NCI-H2107 treated with DMSO at 0.1 percent for 48 hours (cell line): ENCODE measurements around the gene OR2F1.
A peak's percentile ranks its signal among the peaks of the same experiment; 100 is the strongest.

ENCODE experiments used
- DNase-seq: peaks from one replicate; lab custom pipeline; 2025; ENCODE audit not compliant: unreplicated experiment; lab: John Stamatoyannopoulos, UW

Gene OR2F1, protein sequence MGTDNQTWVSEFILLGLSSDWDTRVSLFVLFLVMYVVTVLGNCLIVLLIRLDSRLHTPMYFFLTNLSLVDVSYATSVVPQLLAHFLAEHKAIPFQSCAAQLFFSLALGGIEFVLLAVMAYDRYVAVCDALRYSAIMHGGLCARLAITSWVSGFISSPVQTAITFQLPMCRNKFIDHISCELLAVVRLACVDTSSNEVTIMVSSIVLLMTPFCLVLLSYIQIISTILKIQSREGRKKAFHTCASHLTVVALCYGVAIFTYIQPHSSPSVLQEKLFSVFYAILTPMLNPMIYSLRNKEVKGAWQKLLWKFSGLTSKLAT

DNA sequence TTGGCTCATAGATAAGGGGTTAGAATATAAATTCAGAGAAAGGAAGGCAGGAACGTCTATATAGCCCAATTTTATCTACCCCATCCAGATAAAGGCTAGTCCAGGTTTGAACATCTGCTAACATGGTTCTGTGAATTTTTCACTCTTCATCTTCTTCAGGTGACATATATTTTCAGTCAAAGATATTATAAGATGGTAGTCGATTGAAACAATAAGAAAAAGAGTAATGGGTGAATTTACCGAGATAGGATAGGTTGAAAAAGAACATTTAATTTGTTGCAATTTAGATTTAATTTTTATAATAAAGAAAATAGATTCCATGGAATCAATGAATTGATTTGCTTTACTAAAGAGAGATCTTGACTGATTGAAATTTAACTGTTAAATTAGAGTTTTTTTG is at the start of gene OR2F1:
OR2F1 (plus strand) TSS at position 301 of the 400 bp plus-strand sequence. CDS start 5,127 bp downstream, outside the sequence.
- no peak for DNase-seq

DNA sequence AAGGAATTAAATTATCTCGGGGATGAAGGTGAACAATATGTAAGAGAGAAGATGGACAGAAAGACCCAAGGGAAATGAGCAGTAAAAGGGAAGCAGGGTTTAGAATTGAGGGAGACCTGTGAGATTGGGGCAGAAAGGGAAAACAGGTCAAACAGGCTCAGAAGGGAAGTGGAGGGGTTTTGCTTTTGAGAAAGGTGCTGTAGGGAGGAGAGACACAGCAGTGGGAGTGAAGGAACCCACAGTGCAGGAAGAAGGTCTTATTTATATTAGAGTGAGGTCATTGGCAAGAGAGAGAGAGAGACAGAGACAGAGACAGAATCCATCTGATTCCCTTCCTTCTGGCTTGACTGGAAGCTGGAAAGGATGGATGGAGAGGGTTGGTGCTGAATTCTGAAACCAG is 49.1 kb upstream of the OR2F1 start:
- DNase-seq: no peak

DNA sequence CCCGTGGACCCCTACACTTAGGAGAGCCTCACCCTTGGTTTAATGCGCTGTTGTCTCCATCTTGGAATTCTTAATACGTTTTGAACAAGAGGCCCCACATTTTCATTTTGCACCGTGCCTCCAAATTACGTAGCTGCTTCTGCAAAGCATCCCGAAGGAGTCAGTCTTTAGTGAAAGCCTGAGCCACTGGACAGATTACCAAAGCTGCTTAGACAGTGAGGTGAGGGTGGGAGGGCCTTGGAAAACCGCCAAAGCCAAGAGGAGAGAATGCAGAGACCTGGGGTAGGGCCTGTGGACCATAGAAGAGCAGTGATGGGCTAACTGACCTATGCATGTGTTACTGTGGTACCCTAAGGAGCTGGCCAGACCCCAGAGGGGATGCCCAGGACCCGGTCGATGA is 48.5 kb upstream of the OR2F1 start:
- no peak for DNase-seq

DNA sequence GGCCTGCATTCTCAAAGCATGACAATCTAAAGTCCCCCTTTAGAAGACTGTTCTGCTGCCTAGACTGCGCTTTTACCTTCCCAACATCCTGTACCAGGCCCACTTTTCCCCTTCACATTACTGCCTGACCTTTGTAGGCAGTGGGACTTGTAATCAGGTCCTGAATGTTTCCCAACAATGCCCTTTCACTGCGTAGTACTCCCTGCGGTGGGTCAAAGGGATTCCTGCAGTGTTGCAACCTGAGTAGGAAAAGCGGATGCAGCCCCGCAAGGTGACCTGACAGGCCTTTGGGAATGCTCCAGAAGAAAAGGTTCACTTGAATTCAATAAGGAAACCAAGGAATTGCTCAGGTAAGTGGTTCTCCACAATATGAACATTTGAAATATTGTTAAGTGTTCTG is 47.7 kb upstream of the OR2F1 start:
- peak; percentile 23 for DNase-seq

DNA sequence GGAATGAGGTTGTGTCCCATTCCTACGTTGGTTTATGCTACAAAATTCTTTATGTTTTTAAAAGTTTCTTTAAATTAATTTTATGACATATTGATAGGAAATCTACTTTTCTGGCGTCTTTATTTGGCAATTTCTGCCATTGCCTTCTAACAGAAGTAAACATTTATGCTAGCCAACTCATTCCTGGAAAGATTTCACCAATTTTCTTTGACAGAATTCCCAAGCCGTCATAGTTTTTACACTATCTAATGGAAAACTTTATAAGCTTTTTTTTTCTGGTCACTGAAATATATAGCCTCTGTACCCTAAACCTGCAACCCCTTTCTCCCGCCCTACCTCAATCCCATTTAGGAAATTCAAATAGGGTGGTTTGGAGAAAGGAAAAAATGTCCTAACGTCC is 46.5 kb upstream of the OR2F1 start:
- no peak for DNase-seq

DNA sequence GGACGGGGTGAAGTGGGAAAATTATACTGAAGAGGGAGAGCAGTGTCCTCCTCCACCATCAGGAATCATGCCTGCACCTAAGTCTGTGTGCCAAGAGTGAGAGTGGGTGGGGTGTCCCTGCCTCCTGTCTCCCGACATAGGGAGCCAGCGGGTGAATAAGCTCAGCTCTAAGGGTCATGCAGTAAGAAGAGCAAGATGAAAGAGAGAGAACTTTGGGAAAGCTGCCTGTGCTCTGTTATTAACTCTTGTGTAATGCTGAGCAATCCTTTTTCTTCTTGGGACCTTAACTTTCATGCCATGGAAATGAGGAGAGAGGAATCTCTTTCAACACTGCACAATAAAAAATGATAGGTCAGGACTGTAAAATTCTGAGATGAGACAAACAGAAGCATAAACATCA is 44.8 kb upstream of the OR2F1 start:
- DNase-seq: no peak

DNA sequence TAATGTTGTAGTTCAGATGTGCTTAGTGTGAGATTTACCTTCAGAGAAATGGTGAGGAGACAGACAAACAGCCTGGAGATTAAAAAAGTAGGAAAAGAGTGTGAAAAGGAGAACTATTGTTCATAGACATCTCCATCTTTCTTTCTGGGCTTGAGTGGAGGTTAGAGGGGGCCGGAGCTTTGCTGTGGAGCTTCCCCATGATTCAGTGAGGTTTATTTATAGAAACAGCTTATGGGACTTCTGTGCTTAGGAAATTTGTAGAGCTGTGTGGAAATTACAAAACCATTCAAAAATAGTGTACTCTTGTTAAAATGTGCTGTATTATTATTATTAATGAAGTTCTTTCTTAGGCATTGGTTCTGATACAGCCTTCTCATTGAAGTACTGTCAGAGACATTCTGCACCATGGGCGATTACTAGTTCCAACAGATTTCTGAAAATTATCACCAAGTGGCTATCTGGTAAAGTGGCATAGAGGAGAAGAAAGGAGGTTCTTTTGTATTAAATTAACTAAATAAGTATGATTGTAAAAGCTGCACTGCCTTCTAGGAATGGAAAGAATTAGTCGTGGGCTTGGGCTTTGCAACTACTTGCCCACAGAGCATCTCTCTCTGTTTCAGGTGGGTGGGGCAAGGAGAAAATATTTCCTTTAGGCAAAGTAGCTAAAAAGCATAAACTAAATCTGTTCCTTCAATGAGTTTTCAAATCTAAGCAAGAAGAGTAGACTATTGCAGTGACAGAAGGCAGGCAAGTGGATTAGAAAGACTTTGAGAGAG is 44.0 kb upstream of the OR2F1 start:
- no peak for DNase-seq

DNA sequence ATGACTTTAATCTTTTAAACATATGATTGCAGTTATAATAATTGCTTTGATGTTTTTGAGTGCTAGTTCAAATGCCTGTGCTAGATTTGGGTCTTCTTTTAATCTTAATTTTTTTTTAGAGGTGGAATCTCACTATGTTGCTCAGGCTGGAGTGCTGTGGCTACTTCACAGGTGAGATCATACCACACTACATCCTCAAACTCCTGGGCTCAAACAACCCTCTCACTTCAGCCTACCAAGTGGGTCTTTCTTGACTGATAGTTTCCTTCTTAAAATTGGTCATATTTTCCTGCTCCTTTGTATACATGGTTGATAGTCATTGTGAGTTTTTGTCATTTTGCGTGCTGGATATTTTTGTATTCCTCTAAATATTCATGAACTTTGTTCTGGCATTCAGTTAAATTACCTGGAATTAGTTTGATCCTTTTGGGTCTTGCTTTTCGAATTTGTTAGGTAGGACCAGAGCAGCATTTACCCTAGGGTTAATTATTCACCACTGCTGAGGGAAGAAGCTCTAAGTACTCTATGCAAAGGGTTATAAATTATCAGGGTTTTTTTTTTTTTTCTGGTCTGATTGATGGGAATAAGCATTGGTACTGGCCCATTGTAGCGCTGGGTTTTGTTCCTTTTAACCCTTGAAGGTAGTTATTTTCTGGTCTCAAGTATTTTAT is 40.6 kb upstream of the OR2F1 start:
- no peak for DNase-seq

DNA sequence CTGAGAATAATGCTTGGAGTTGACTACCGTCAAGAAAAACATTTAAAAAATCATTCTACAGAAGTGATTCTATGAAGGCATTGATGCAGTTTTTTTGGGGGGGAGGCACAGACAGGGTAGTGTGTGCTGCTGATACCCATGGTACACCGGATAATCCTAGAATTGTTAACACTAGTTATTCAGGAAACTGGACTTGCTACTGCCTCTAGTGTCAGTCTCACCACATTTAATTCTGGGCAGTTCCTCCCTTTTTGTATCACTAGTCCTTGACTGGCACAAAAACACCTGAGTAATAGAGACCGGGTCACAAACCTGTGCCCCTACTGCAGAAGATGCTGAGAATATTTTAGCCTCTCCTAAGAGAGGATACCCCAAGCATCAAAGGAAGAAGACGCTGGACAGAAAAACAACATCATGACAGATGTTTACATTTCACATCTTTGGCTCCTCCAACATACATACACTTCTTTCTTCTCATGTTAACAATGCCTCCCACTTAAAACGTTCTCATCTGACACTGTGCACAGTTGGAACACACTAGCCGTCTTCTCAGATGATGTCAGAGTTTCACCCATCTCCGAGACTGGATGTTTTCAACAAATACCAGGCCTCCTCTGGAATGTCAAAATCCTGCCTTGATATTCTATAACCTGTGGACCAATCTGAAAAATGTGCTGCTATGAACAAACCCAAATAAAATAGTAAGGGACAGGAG is 39.5 kb upstream of the OR2F1 start:
- no peak for DNase-seq

DNA sequence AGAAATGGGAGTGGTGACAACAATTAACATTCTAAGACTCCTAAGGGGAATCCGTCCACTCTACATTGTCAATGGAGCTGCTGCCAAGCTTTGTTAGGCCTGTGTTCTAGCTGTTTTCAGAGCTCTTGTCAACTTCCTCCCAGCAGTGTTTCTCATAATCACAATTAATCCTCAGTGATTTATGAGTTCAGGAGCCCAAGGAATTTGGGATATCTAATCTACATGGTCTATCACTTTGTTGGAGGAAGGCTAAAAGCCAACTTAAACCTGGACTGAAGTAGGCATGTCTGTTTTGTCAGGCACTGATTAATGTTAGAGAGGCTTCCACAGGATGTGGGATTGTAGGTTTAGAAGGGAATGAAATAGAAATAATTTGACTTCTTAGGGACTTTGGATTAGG is 29.8 kb upstream of the OR2F1 start:
- no peak for DNase-seq

DNA sequence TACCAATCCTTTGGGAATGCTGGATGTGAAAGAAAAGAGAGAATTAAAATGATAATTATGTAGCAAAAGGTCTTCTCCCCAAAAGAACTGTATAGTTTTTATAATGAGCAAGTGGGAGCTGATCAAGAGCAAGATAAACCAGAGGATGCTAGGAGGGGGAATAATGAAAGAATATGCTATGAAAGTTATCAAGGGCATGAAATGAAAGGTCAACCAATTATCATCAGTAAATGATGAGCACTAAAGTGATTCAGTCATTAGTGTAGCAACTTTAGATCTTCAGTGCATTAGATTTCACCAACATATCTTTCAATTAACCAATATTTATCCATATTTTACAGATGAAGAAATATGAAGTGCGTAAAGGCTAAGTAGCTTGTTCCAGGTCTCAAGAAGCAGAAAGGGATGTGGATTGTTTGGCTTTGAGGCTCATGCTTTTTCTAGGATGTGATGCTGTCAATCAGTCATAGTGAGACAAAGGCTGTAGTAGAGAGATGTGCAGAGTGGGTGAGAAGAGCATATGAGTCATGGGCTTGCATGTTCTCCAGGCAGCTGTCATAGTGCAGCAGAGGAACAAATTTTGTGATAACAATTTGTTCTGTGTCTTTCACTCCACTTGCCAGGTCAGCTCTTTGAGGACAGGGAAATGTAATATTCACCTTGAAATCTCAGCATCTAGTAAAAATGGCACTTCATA is 25.3 kb upstream of the OR2F1 start:
- DNase-seq: no peak

DNA sequence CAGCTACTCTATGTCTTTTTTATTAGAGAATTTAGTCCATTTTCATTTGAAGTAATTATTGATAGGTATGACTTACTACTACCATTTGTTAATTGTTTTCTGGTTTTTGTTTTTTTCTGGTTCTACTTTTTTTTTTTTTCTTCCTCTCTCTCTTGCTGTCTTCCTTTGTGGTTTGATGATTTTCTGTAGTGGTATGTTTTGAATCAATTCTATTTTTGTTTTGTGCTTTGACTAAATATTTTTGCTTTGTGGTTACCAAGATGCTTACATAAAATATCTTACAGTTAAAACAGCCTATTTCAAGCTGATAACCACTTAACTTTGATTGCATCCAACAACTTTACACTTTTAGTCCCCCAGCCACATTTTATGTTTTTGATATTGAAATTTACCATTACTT is 22.9 kb upstream of the OR2F1 start:
- DNase-seq: no peak

DNA sequence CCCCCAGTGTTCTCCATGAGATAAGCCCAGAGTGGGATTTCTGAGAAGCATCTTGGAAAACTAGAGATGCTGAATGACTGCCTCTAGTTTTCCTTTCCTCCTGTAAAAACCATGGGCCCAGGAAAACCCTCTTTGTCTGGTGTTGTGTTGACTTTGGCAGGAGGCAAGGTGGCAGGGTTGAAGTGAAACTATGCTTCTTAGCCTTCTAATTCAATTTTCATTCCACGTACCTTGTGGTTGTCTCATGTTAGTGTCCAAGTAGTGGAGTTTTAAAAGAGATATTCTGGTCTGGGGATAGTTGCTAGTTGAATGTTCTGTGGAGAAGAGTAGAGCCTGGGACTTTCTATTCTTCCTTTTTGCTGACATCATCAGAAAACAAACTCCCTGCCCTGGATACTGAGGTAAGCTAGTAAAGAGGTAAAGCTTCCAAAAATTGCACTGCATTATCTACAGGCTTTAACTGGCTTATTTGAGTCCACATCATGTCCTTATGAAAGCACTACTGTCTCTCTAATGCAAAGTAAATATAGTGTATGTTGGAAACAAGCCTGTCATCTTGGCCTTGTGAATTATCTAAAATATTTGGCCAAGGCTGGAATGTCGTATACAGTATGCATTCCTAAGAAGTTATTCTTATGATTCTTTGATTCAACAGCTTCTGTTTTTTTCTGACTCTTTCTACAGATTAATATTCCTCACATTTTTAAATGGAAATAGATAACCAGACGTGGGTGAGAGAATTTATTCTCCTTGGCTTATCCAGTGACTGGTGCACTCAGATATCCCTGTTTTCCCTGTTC is 19.9 kb upstream of the OR2F1 start, which contains the start of gene OR2F2:
OR2F2 (plus strand) TSS at position 708 of the 800 bp plus-strand sequence; CDS start at position 708, 0 bp downstream.
- DNase-seq: no peak

DNA sequence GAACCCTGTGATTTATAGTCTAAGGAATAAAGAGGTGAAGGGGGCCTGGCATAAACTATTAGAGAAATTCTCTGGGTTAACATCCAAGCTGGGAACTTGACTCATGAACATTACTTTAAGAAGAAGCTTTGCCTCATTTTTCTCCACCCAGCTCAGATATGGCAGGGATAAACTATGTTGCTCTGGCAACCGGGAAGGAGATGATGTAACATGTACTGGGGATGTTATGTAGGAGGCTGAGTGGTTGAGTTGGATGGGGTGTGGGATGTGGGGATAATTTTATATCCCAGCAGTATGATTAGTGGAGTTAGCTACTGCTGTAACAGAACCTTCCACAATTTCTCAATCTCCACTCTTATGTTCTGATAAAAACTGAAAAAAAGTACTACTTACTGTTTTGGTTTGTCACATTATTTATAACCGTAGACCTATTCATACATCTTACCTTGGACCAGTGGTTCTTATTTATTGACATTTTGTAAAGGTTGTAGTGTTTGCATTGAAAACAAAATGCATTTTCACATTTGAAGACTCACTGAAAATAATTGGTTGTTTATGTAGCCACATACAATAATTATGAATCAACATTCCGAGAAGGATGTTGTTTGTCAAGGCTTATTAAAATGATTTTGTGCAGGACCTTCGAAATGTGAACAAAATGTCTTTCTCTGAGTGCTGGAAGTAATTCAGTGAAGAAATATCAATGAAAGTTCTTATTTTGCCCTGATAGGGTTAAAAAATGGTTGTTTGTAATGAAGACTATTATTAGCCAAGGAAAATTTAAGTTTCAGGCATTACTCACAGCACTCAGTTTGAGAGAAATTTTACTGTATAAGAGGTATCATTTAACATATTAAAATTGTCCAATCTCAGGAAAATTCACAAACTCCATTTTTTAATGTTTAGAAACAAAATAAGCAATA is 18.3 kb upstream of the OR2F1 start:
- no peak for DNase-seq

DNA sequence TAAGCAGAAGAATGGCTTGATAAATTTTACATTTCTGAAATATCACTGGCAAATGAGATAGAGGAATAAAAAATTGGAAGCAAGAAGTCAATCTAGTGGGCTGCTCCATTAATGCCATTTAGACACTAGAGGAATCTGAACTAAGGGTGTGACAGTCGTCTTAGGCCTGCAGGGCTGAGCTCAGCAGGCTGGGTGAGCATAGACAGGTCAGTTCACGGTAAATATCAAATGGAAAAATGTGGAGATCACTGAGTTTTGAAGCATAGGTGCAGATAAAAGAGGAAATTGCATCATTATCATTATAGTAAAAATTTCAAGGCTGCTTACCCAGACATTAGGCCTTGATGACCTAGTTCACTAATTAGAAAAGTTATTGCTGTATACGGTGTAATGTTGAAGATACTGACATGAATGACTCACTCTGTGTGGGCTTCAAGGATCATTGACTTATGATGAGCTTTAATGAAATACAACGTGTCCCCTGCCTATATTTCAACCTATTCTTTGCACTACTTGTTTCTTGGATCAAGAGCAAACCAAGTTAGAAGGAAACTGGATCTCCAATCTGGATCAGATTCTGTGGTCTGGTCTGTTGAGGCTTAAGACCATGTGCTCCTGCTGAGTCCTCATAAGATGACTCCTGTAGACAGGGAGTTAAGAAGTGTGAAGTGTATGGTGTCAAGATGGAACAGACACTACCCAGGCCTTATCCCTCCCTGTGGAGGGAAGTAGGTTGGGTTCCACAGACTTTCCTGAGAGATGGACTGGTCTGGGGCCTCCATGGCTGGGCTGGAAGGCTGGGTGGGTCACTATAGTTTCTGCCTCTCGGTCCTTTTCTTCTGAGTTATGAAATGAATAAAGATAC is 16.0 kb upstream of the OR2F1 start:
- DNase-seq: no peak

DNA sequence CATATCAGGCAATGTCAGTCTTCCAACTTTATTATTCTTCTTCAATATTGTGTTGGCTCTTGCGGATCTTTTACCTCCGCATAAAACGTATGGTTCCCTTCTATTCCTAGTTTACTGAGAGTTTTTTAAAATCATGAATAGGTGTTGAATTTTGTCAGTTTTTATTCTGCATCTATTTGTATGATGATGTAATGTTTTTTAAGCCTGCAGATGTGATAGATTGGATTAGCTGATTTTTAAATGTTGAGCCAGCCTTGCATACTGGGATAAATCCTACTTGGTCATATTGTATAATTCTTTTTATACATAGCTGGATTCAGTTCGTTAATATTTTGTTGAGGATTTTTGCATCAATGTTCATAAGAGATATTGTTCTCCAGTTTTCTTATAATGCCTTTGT is 9.2 kb upstream of the OR2F1 start:
- no peak for DNase-seq

DNA sequence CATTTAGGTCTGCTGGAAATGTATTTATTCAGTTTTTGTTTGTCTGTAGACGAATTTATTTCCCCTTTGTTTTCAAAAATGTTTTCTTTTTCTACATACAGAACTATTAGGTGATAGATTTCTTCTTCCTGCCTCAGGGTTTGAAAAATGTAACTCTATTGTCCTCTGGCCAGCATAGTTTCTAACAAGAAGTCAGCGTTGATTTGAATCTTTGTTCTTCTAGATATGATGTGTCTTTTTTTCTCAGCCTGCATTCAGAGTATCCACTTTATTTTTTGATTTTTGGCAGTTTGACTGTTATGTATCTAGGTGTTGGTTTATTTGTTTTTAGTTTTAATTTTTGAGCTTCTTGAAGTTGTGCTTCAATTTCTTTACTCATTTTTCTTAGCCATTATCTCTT is 7.5 kb upstream of the OR2F1 start:
- DNase-seq: no peak

DNA sequence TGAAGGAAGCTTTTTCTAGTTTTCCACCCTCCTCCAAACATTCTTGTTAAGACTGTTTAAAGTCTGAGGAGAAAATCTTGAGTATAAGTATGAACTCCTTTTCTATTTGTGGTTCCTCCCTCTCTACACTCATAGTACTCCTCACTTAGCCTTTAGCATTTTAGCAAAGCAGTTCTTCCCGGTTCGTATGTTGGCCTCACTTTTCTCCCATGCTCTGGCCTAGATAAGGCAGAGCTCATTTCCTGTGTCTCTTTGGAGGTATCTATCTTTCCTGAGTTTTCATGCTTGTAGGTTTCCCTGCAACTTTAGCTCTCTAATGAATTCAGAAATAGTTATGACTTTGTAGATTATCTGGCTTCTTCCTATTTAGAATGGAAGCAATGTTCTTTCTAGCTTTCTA is 5.9 kb upstream of the OR2F1 start:
- no peak for DNase-seq
